CMK (cell line): ENCODE data around the gene NPBWR2.
"Not testable (repeated sequence)": the region's sequence is repeated elsewhere in the genome, so short reads cannot be mapped to it uniquely, and the experiment has no call there.

Source experiments
- DNase-seq: peaks from one replicate; pipeline ENCODE4 v3.0.0-alpha.2; 2010; ENCODE audit warnings: low read depth

The NPBWR2 gene

DNA sequence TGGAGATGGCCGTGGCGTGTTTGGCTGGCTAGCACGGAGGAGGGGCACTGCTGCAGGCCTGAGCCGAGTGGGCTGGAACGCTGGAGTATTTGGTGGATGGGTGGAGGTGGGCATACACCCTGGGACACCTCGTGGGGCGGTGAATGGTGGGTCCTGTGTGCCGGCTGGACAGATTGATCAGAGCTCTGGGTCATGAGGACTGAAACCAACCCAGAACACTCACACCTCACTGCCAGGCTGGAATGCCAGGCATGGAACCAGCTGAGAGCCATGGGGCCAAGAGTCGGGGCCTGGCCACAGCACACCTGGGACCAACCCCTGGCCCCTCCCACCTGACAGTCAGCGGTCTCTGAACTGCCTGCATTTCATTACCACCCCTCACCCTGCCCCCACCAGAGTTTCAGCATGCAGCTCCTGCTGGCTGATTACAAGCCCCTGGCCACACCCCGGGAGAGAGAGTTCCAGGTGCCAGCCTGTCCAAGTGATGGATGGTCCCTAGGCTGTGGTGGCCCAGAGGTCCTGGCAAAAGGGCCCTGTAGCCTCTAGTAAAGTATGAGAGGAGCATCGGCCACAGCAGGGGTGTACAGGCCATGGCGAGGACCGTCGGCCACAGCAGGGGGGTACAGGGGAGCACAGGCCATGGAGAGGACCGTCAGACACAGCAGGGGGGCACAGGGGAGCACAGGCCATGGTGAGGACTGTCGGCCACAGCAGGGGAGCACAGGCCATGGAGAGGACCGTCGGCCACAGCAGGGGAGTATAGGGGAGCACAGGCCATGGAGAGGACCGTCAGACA is 3.3 kb downstream of the NPBWR2 start:
- DNase-seq: no peak

GRCh38 chr20:64102647-64103354 is 4.6 kb downstream of the NPBWR2 start:
- DNase-seq: no peak

- DNase-seq: no peak
Measured at GRCh38 chr20:64101731-64102621, 5.4 kb downstream of the NPBWR2 start.

DNA sequence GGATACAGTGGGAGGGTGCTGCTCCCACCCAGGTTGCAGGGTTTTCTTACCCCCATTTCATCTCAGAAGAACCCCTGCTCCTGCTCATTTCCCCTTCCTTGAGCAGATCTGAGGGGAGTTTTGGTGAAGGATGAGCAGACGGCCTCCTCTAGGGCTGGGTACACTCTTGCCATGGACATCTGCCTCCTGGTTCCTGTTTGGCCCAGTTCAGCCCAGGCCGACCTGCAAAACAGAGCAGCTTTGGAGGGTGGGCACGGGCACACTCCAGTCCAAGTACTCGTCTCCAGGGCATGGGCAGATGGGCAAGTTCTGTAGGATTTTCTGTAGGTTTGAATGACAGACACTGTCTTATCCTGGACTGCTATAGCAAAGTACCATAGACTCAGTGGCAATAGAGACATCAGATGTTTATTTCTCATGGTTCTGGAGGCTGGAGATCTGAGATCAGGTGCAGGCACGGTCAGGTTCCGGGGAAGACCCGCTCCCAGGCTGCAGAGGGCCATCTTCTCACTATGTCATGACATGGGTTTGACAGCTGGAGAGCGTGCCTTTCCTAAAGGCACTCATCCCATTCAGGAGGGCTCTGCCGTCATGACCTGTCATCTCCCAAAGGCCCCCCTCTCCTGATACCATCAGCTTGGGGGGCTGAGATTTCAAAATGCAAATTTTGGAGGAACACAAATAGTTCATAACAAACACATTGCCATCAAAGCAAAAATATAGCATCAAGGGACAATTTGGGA is 6.2 kb downstream of the NPBWR2 start:
- no peak for DNase-seq

GRCh38 chr20:64100566-64100888 is 6.8 kb downstream of the NPBWR2 start:
- DNase-seq: no peak

- no peak for DNase-seq
Measured at GRCh38 chr20:64099880-64100565, 7.3 kb downstream of the NPBWR2 start.

DNA sequence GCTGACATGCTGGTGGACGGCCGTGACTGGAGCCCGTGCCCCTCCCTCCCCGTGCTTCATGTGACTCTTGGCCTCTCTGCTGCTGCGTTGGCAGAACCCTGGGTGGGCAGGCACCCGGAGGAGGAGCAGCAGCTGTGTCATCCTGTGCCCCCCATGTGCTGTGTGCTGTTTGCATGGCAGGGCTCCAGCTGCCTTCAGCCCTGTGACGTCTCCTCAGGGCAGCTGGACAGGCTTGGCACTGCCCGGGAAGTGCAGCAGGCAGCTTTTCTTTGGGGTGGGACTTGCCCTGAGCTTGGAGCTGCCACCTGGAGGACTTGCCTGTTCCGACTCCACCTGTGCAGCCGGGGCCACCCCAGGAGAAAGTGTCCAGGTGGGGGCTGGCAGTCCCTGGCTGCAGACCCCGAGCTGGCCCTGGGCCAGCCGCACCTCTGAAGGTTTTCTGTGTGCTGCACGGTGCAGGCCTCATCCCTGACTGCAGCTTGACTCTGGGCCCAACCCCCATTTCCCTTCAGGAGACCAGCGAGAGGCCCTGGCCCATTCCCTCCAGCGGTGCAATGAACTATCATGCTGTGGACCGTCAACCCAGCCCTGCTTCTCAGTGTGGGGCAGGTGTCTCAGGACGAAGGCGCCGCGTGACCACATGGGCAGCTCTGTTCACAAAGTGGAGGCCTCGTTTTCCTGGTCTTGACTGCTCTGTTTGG is 8.1 kb downstream of the NPBWR2 start:
- DNase-seq: no peak

- DNase-seq: no peak
Measured at GRCh38 chr20:64098471-64099013, 8.8 kb downstream of the NPBWR2 start.

GRCh38 chr20:64096535-64096934 is 10.8 kb downstream of the NPBWR2 start:
- no peak for DNase-seq

DNA sequence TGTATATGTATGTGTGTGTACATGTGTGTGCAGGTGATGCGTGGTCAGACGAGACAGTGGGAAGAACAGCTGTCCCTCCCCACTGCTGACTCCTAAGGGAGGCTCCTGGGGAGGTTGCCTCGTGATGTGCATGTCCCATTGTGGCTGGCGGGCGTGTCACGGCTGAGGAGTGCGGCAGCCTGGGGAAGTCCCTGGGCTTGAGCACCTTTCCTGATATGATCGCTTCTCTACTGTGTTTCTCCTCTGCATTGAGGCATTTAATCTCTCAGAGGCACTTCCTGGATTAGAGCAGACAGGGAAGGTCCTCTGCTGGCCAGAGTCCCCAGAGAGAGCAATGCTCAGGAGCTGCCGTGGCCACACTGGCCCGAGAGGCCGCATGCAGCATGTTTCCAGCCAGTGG is 11.4 kb downstream of the NPBWR2 start:
- no peak for DNase-seq

DNA sequence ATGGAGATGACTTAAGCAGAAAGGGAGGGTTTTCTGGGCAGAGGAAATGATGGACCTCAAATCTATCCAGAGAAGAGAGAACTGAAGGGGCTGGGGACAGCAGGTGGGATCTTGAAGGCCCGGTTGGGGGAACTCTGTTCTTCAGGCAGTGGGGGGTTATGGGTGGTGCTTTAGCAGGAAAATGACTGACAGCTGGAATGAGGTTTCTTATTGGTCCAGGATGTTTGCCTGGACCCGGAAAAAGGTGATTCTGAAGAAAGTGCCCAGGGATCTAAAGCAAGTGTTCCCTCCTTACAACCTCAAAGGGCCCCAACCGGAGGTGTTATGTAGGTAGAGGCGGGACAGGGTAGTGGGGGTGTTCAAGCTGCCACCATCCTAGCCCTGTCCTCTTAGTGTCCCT is 11.9 kb downstream of the NPBWR2 start:
- DNase-seq: no peak

DNA sequence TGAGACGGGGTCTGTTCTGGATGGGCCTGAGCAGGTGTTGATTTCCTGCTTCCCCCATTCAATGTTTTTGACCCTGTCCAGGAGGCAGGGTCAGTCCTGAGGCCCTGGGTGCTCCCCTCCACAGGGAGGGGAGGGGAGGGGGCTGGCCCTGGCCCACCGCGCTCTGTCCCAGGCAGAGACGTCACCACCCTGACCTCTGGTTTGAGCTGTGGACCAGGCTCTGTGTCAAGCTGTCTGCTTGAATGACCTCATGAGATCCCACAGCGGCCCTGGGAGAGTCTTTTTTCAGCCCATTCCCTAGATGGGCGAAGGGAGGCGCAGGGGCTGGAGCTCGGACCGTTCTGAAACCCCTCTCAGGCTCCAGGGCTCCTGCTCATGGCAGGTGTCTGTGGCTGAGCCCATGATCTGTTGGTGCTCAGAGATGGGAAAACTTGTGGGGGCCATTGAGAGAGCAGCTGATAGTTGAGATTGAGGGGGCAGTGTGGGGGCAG is 14.3 kb downstream of the NPBWR2 start:
- DNase-seq: no peak

GRCh38 chr20:64092258-64093012 is 14.9 kb downstream of the NPBWR2 start:
- no peak for DNase-seq

GRCh38 chr20:64091770-64092169 is 15.6 kb downstream of the NPBWR2 start:
- no peak for DNase-seq

- DNase-seq: no peak
Measured at GRCh38 chr20:64091340-64091739, 16.0 kb downstream of the NPBWR2 start.

DNA sequence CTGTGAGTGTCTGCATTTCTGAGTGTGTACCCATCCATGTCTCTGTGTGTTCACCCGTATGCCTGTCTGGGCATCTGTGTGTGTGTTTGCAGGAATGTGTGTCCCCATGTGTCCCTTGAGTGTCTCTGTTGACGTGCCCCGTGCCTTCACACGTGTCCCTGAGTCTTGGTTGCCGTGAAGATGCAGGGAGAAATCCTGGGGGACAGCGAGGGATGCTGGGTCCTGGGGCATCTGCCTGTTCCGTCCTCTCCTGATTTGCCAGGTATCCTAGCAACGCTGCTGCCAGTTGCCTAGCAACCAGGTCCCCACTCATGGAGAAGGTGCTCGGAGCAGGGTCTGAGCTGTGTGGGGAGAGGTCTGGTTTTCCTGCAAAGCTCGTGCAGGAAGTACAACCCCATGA is 17.2 kb downstream of the NPBWR2 start:
- DNase-seq: no peak

- DNase-seq: not testable (repeated sequence)
Measured at GRCh38 chr20:64088586-64088985, 18.8 kb downstream of the NPBWR2 start.

DNA sequence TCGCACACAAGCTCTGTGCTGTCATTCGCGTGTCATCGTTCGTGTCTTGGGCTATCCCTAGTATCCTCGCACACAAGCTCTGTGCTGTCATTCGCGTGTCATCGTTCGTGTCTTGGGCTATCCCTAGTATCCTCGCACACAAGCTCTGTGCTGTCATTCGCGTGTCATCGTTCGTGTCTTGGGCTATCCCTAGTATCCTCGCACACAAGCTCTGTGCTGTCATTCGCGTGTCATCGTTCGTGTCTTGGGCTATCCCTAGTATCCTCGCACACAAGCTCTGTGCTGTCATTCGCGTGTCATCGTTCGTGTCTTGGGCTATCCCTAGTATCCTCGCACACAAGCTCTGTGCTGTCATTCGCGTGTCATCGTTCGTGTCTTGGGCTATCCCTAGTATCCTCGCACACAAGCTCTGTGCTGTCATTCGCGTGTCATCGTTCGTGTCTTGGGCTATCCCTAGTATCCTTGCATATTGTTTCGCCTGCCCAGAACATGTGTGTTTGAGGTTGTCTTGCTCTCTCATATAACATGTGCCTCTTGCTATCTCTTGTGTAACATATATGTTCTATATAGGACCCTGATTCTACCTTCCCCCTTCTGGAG is 20.0 kb downstream of the NPBWR2 start:
- not testable (repeated sequence) for DNase-seq

GRCh38 chr20:64086801-64087200 is 20.6 kb downstream of the NPBWR2 start:
- DNase-seq: no peak
